Stimulated activated CD8-positive, alpha-beta memory T cell treated with anti-CD3 and anti-CD28 coated beads, Interleukin-2, amount 100 ng/mL, for 48 hours (primary cell): Measurements from ENCODE around the gene ARFGAP2.
A peak's percentile ranks its signal among the peaks of the same experiment; 100 is the strongest.
"Not testable (repeated sequence)": the region's sequence is repeated elsewhere in the genome, so short reads cannot be mapped to it uniquely, and the experiment has no call there.

Source experiments
- DNase-seq, 2 donors: peaks; one replicate each; pipeline ENCODE4 v3.0.0-alpha.2; 2020; ENCODE audit warnings: low read depth in 2 of 2

The ARFGAP2 gene

DNA sequence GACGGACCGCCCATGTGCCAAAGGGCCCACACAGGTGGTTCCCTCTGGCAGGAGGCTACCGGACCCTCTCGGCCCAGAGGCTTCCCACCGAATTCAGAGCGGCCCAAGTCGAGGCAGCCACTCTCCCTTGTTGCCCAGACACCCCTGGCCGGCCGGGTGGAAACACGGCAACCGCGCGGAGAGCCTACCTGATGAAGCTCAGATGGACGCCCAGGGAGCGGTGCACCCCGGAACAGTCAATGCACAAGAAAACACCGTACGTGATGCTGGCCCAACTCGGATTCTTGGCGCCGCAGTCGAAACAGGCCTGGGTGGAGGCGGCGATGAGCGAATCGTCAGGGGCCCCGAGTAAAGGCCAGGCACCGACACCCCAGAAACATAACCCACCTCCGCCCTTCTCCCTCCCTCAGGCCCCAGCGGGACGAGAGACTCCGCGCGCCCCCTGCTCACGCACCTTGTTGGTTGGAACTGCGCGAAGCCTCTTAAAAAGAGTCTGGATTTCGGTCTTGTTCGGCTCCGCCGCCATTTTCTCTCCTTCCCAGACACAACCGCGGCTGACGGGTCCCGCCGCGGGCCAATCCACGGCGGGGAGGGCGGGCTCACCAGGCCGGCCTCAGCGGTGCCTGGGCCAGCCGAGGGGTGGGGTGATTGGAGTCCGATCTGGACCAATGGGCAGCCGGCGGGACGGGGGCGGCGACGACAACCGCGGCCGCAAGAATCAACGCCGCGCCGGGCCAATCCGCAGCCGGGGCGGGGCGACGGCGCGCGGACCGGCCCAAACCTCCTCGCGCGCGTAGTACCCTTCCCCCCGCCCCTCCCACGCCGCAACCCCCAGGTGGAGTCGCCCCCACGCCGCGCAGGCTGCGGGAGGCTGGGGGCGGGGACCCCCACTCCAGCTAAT is at the start of gene ARFGAP2:
TSS of gene ARFGAP2 (minus strand) at position 552 of the 901 bp plus-strand sequence. CDS start at position 526, 26 bp downstream.
- peak; percentile 92 to 98 for DNase-seq

DNA sequence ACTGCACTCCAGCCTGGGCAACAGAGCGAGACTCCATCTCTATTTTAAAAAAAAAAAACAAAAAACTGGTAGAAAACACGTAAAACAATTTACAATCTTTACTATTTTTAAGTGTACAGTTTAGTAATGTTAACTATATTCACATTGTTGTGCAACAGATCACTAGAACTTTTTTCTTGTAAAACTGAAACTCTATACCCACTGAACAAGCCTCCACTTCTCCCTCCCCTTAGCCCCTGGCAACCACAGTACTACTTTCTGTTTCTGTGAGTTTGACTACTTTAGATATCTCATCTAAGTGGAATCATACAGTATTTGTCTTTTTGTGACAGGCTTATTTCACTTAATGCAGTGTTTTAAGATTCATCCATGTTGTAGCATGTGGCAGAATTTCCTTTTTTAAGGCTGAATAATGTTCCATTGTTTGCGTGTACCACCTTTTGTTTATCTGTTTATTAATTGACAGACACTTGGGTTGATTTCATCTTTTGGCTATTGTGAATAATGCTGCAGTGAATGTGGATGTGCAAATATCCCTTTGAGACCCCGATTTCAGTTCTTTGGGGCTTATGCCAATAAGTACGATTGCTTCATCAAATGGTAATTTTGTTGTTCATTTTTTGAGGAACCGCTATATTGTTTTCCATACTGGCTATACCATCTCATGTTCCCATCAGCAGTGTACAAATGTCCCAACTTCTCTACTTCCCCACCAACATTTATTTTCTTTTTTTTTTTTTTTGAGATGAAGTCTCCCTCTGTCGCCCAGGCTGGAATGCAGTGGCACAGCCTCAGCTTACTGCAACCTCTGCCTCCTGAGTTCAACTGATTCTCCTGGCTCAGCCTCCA is 49.1 kb upstream of the ARFGAP2 start:
- DNase-seq: no peak

DNA sequence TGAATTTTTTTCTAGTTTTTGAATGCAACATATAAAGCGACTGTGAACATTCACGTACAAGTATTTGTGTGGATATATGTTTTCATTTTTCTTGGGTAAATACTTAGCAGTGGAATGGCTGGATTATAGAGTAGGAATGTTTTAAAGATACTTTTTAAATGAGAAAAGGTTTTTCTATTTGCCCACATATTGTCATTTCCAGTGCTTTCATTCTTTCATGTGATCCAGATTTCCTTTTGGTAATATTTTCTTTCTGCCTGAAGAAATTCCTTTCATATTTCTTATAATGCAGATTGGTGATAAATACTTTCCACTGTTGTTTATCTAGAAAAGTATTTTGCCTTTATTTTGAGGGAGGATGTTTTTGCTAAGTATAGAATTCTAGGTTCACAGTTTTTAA is 46.0 kb upstream of the ARFGAP2 start:
- DNase-seq: no peak

DNA sequence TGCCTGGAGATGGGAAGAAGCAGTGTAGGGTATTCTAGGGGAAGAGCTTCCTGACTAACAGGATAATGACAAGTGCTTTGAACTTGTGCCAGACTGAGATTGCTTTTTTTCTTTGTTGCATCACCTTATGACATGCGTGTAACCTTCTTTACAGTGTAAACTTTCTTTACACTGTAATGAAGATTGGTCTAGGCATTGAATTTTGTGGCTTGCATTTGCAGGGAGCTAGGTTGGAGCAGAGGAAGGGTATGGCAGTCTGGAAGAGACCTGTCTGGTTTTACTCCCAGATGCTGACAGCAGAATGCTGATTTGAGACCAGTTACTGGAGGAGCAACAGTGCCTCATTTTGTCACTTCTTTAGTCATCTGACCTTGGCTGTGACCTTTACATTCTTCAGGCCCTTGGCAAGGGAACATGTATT is 43.7 kb upstream of the ARFGAP2 start:
- DNase-seq: no peak

DNA sequence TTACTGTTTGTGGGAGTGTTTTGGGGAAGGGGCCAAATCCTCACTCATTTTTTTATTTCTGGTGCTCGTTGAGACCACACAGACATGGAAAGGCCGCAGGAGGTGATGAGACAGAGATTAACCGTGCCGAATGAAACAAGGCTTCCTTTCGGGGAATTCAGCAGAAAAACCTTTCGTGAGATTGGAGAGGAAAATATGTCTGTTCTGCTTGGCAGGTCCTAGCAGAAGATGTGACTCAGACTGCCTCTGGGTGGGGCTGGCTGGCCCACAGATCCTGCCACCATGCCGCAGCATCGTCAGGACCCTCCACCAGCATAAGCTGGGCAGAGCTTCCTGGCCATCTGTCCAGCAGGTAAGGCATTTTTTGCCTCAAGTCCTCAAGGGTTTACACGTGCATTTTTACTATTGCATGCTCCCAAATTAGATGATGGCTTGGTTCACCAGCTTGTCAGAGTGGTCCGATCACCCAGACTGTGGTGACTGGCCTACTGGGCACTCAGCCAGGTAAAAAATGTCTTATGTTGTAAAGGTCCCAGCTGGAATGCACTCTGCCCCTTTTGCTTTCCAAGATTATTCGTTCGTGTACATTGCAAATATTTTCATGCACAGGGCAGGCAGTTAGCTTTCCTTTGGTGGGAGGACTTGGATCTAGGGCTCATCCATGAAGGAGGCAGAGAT is 39.6 kb upstream of the ARFGAP2 start:
- peak; percentile 52 to 58 for DNase-seq

DNA sequence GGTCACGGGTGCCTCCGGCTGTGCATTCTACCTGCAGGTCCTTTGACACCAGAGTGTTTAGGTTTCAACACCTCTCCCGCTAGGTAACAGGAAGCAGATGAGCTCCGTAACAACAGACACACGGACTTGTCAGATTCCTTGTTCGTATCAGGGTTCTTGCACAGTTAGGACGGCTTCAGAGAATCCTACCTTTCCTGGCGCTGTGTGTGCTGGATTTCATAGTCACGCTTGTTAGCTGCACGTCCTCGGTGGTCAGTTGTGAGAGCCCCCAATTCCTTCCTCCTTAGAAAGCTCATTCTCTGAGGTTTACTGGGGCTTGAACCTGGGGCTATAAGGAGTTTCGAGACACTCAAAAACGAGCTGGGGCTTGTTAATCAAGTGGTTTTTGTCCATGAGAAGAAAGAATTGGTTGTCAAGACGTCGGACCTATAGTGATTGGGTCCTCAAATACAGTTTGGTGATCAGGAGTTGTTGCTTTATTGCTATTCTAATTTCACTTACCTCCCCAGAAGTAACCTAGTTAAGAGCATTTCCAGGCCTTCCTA is 38.8 kb upstream of the ARFGAP2 start:
- no peak for DNase-seq

DNA sequence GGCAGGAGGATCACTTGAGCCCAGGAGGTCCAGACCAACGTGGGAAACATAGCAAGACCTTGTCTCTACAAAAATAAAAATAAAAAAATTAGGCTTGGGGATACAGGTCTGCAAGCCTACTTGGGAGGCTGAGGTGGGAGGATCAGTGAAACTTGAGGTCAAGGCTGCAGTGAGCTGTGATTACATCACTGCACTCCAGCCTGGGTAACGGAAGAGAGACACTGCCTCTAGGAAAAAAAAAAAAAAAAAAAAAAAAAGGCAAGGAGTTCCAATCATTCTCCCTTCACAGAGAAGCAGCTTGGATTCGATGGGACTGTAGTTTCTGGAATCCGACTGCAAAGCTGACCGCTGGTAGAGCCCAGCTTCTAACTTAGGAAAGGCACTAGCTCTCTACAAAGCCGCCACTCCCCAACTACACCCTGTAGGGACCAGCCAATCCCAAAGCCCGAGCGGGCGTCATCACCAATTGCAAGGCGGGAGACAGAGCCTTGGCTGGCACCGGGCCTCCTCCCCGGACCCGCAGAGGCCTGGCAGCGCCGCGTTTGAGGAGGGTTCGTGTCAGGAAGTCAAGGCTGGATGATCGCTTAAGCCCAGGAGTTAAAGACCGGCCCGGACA is 37.4 kb upstream of the ARFGAP2 start:
- peak; percentile 69 to 79 for DNase-seq

DNA sequence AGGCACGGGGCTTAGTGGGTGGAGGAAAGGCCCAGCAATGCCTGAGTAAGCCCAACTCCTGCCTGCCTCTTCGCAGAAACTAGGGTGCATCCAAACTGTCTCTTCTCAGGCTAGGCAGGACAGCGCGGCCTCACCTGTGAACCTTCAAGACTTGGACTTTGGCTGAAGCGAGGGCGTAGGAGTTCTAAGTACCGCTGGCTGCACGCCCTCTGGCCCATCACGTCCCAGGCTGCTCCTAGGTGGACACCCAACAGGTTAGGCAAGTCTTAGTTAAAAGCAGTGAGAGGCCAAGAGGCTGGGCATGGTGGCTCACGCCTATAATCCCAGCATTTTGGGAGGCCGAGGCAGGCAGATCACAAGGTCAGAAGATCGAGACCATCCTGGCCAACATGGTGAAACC is 36.3 kb upstream of the ARFGAP2 start:
- DNase-seq: no peak

DNA sequence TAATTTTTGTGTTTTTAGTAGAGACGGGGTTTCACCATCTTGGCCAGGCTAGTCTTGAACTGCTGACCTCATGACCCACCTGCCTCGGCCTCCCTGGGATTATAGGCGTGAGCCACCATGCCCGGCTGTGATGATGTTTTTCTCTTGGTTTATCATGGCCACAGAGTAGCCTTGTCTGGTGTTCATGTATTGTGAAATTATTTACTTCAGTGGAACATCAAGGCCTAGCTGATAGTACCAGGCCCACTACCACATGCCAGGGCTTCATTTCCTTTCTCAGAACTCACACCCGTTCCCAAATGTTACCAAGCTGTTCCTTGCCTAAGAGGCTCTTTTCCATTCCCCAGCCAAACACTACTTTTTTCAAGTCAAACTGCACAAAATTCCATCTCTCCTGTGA is 31.9 kb upstream of the ARFGAP2 start:
- no peak for DNase-seq

DNA sequence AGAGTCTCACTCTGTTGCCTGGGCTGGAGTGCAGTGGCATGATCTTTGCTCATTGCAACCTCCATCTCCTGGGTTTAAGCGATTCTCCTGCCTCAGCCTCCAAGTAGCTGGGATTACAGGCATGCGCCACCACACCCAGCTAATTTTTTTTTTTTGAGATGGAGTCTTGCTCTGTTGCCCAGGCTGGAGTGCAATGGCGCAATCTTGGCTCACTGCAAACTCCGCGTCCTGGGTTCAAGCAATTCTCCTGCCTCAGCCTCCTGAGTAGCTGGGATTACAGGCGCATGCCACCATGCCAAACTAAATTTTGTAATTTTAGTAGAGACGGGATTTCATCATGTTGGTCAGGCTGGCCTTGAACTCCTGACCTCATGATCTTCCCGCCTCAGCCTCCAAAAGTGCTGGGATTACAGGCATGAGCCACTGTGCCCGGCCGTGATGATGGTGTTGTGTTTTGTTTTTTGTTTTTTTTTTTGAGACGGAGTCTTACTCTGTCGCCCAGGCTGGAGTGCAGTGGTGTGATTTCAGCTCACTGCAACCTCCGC is 31.4 kb upstream of the ARFGAP2 start:
- not testable (repeated sequence) for DNase-seq

DNA sequence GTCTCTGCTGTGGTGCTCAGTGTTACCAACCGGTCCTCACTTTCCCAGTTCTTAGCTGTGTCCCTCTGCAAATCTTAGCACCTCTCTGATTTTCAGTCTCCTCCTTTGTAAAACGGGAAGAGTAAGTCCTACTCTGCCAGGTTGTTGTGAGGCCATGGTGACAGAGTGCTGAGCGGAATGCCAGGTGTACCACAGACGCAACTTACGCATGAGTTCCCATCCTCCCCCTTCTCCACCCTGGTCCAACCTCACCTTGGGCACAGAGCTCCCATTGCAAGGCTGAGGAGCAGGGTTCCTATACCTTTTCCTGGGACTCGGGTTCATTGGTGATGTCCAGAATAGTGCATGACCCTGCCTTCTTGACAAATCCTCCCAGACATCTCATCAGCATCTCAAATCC is 30.8 kb upstream of the ARFGAP2 start:
- DNase-seq: no peak

DNA sequence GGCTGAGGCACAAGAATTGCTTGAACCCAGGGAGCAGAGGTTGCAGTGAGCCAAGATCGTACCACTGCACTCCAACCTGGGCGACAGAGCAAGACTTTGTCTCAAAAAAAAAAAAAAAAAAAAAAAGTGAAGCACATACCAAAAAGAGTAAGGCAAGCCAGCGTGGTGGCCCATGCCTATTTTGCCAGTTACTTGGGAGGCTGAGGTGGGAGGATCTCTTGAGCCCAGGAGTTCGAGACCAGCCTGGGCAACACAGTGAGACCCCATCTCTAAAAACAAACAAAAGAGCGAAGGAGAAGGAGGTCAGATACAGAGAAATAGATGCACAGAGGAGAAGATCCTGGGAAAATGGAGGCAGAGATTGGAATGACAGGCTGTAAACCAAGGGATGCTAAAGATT is 29.9 kb upstream of the ARFGAP2 start:
- DNase-seq: not testable (repeated sequence)

DNA sequence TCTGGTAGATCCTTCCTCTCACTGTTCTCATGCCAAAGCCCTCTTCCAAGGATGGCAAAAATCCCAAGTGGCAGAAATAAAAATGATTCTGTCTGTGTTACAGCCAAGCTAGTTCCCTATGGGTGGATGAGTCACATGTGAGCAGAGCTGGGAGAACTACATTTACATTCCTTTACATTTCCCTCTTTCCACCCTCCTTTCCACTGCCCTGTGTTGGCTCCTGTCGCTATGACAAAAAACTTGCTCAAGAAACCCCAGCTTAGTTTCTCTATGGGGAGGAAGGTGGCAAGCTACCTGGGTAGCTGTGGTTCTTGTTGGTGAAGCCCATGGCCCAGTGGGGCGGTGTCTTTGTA is 27.9 kb upstream of the ARFGAP2 start:
- no peak for DNase-seq

DNA sequence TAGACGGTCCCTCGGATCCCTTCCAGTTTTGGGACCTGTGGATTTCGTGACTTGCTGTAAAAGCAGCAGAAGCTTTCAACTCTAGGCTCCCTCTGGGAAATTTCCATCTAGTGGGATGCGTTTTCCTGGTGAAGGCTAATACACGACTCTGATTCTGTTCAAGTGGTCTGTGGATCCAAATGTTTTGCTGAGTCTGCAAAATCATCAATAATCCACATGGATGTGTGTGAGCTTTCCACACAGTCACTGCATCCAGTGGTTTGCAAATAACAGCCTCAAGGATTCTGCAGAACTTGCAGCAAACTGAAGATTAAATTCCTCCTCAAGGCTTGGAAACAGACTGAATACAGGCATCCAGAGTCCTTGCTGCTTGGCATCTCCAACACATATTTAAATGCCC is 25.9 kb upstream of the ARFGAP2 start:
- DNase-seq: no peak

DNA sequence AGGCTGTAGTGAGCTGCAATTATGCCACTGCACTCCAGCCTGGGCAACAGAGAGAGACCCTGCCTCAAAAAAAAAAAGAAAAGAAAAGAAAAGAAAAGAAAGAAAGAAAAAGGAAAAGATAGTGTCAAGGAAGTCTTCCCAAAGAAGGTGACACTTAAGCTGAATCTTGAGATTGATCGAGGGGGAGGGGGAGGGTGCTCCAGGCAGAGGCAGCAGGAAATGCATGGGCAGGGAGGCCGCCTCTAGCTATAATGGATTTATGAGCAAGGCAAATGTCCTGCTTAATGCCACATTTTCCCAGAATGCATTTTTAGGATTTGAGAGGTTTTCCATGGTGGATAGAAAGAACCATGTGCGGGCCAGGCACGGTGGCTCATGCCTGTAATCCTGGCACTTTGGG is 24.3 kb upstream of the ARFGAP2 start:
- no peak for DNase-seq

DNA sequence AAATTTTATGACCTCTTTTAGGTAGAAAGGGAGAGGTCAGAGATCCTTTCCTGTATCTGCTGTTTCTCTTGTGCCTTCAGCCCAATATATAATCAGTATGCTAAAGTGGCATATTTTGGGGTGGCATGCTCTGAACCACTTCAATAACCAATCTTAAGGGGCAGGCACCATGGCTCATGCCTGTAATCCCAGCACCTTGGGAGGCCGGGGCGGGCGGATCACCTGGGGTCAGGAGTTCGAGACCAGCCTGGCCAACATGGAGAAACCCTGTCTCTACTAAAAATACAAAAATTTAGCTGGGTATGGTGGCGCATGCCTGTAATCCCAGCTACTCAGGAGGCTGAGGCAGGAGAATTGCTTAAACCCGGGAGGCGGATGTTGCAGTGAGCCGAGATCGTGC is 21.5 kb upstream of the ARFGAP2 start:
- not testable (repeated sequence) for DNase-seq

DNA sequence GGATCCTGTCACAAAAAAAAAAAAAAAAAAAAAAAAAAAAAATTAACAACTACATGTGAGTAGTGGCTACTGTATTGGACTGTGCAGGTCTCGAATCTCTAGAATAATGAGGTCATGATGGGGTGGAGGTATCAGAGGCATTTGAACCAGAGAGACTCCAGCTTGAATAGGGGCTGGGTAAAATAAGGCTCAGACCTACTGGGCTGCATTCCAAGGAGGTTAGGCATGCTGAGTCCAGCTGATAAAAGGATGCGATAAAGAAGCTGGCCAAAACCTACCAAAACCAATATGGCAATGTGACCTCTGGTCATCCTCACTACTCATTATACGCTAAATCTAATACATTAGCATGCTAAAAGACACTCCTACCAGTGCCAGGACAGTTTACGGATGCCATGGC is 15.4 kb upstream of the ARFGAP2 start:
- no peak for DNase-seq

DNA sequence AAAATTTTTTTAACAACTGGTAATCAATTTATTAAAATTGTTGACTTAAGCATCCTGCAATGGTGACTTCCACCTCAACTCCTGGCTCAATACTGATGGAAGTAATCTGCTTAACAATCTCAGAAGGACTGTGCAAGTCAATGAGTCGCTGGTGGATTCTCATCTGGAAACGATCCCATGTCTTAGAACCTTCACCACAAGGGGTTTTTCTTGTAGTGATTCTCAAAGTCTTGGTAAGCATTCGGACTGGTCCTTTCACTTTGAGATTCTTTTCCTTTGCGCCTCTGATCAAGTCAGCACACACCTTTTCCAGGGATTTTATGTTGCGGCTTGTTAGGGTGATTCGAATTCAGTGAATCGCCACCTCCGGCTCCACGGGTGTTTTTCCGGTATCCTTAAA is 14.5 kb upstream of the ARFGAP2 start:
- not testable (repeated sequence) for DNase-seq

DNA sequence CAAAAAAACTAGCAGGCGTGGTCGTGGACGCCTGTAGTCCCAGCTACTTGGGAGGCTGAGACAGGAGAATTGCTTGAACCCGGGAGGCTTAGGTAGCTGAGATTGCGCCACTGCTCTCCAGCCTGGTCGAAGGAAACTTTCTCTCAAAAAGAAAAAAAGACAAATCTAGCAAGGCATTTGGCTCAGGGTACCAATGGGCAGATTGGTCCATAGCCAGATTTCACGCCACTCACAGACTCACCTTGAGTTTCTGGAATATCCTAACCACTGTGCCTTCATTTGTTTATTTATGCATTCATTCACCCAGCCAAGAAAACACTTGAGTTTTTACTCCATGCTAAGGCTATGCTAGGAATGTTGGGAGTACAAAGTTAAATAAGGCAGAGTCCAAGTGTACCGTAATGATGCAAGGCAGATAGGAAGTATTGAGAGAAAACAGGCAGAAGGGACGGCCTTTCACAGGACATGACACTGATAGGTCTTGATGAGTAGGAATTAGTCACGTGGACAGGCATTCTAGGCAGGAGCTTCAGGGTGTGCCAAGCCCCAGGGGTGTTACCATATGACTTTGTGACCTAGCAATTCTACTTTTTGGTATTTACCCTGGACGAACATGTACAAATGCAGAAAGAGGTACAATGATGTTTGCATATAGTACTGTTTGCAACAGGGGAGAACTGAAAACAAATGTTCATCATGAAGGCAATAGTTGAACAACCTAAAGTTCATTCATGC is 12.6 kb upstream of the ARFGAP2 start:
- no peak for DNase-seq

DNA sequence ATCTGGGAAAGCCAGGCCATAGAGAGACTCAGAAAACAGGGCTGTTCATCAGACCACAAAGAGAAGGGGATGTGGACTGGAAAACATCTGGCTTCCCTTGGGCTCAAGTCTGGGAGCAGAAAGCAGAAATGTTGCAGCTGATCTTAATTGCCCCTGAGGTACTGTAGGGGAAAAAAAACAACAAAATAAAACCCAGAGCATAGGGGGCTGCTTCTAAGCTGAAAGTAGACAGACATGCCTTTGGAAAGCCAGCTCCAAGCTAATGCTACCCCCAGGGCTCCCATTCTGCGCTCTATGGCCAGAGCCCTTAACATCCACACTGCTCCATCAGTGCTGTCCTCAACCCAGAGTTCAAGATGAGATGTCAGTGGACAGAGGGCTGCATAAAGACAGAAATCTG is 11.6 kb upstream of the ARFGAP2 start:
- DNase-seq: no peak

DNA sequence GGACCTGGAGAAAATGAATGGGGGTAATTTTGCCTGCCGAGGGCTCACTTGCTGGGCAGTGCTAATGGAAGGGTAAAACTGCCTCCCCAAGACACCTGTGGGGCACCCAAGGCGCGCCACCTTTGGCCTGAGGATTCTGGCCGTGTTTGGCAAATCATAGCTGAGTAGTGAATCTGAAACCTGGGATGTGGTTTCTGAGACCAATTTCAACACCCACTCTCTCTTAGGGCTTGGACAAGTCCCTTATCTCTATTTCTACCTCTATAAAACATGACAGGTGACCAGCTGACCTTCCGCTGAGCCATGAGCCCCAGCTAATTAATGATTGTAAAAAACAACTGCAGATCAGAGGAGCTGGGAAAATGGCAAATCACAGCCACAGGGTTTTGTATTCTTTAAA is 11.0 kb upstream of the ARFGAP2 start:
- no peak for DNase-seq
